CD14-positive monocyte (primary cell): ENCODE data around the gene NKPD1. TPM values are rescaled to one million over a fixed set of nuclear protein-coding genes. Genes with fewer than 3 reads are reported as not detected.

Experiments used
- DNase-seq, 3 donors: peaks; one replicate each; pipeline ENCODE4 v3.0.0-alpha.2; 2011 to 2022
- H2AFZ ChIP-seq: 2 replicates; pipeline ENCODE4 v1.6.0; 2012; ENCODE audit warnings: mild to moderate bottlenecking, low read depth, low read length, inconsistent platforms; ENCODE audit not compliant: insufficient read depth, poor library complexity, severe bottlenecking
- H3K27ac ChIP-seq, 2 donors: 1 replicate in 1 of 2; 2 replicates in 1 of 2; pipeline ENCODE4 v1.5.1; 2012 to 2013; ENCODE audit warnings: low read length in 2 of 2, control low read depth in 1 of 2, inconsistent platforms in 1 of 2, low read depth in 1 of 2, mild to moderate bottlenecking in 1 of 2
- H3K27me3 ChIP-seq, 2 donors: one replicate each; pipeline versions ENCODE4 v1.6.0 to v1.6.1; 2011 to 2013; ENCODE audit warnings: low read length in 2 of 2; ENCODE audit not compliant: control insufficient read depth in 2 of 2, insufficient read depth in 2 of 2
- H3K36me3 ChIP-seq, 2 donors: replicated peaks in 1 of 2; 1 replicate in 1 of 2; 2 replicates in 1 of 2; pipeline versions ENCODE4 v1.5.1 to v1.6.1; 2012 to 2013; ENCODE audit warnings: low read length in 2 of 2, control low read depth in 1 of 2, inconsistent platforms in 1 of 2, mild to moderate bottlenecking in 1 of 2; ENCODE audit not compliant: insufficient read depth in 2 of 2, control insufficient read depth in 1 of 2
- H3K4me1 ChIP-seq, 2 donors: 1 replicate in 1 of 2; 2 replicates in 1 of 2; pipeline versions ENCODE4 v1.5.1 to v1.6.1; 2012 to 2013; ENCODE audit warnings: low read length in 2 of 2, control low read depth in 1 of 2, inconsistent platforms in 1 of 2, mild to moderate bottlenecking in 1 of 2, moderate library complexity in 1 of 2; ENCODE audit not compliant: insufficient read depth in 2 of 2, control insufficient read depth in 1 of 2
- H3K4me2 ChIP-seq: replicated peaks from 2 replicates; pipeline ENCODE3; 2012; ENCODE audit warnings: low read length, moderate library complexity, mild to moderate bottlenecking; ENCODE audit not compliant: poor library complexity, severe bottlenecking; ENCODE audit errors: extremely low read depth
- H3K4me3 ChIP-seq, 3 experiments: fragments of 200-600 bp in 1 of 3; sonication (generic) in 1 of 3; replicated peaks in 1 of 3; 1 replicate in 2 of 3; 2 replicates in 1 of 3; pipeline ENCODE4 v1.5.1; 2011 to 2013; ENCODE audit warnings: low read length in 3 of 3, mild to moderate bottlenecking in 3 of 3, control low read depth in 2 of 3, low read depth in 2 of 3, inconsistent platforms in 1 of 3, moderate library complexity in 1 of 3
- H3K79me2 ChIP-seq: 2 replicates; pipeline ENCODE4 v1.6.0; 2012; ENCODE audit warnings: mild to moderate bottlenecking, control low read depth, inconsistent platforms, low read length, moderate library complexity; ENCODE audit not compliant: insufficient read depth
- H3K9ac ChIP-seq: 2 replicates; pipeline ENCODE4 v1.6.0; 2017; ENCODE audit warnings: low read length, mild to moderate bottlenecking; ENCODE audit not compliant: insufficient read depth, poor library complexity, severe bottlenecking
- H3K9me3 ChIP-seq, 2 donors: replicated peaks in 1 of 2; 1 replicate in 1 of 2; 2 replicates in 1 of 2; pipeline versions ENCODE4 v1.5.1 to v1.6.1; 2012 to 2013; ENCODE audit warnings: low read length in 2 of 2, control low read depth in 1 of 2; ENCODE audit not compliant: control insufficient read depth in 1 of 2, insufficient read depth in 1 of 2
- H4K20me1 ChIP-seq: 2 replicates; pipeline ENCODE4 v1.6.0; 2012; ENCODE audit warnings: mild to moderate bottlenecking, low read length, control low read depth, moderate library complexity; ENCODE audit not compliant: insufficient read depth
- H3K27ac Mint-ChIP-seq, 7 donors: one replicate each; pipeline ENCODE4 v1.8.0; 2020; ENCODE audit warnings: mild to moderate bottlenecking in 7 of 7, mixed read lengths in 7 of 7, moderate library complexity in 6 of 7, inconsistent platforms in 2 of 7
- H3K27me3 Mint-ChIP-seq, 3 donors: one replicate each; pipeline ENCODE4 v1.8.0; 2021 to 2022; ENCODE audit warnings: low read depth in 3 of 3, mild to moderate bottlenecking in 3 of 3, mixed read lengths in 3 of 3, moderate library complexity in 3 of 3, inconsistent platforms in 1 of 3
- H3K36me3 Mint-ChIP-seq, 2 donors: one replicate each; pipeline ENCODE4 v1.8.0; 2020; ENCODE audit warnings: mixed read lengths in 2 of 2, inconsistent platforms in 1 of 2, mild to moderate bottlenecking in 1 of 2
- H3K4me1 Mint-ChIP-seq: one replicate; pipeline ENCODE4 v1.8.0; 2020; ENCODE audit warnings: mild to moderate bottlenecking, mixed read lengths
- H3K4me3 Mint-ChIP-seq, 2 donors: one replicate each; pipeline ENCODE4 v1.8.0; 2020; ENCODE audit warnings: mild to moderate bottlenecking in 2 of 2, mixed read lengths in 2 of 2, moderate library complexity in 1 of 2
- H3K9me3 Mint-ChIP-seq, 7 donors: one replicate each; pipeline ENCODE4 v1.8.0; 2020 to 2022; ENCODE audit warnings: mixed read lengths in 7 of 7, mild to moderate bottlenecking in 6 of 7, moderate library complexity in 6 of 7, inconsistent platforms in 2 of 7
- CTCF ChIP-seq: fragments of 200-600 bp; IDR thresholded peaks from one replicate; pipeline ENCODE4 v1.8.0; 2022; ENCODE audit warnings: antibody characterized with exemption, mild to moderate bottlenecking
- WGBS: methylation state at CpG from one replicate; pipeline ENCODE4 v1.1.5; 2013; ENCODE audit warnings: missing lambda C conversion rate; ENCODE audit not compliant: insufficient coverage; 5-methylcytosine and 5-hydroxymethylcytosine counted together
- intact Hi-C, 2 donors: fragments of 100-400 bp; cut with micrococcal nuclease; formaldehyde crosslinking; loops; one replicate each; pipeline versions ENCODE4 v1.15.0 to v1.15.1; 2023
- polyA plus RNA-seq, 3 donors: library from polyadenylated mRNA; depleted of rRNA in 1 of 3; unstranded in 2 of 3; stranded (reverse) in 1 of 3; fragments of 300-500 nt in 2 of 3; fragments of >200 nt in 1 of 3; fragmentation: Illumina TruSeq in 2 of 3; gene quantifications; 1 replicate in 2 of 3; 2 replicates in 1 of 3; pipeline ENCODE4 v1.2.3, GENCODE V29; 2012 to 2021

NKPD1 gene
- polyA plus RNA-seq, 3 donors = 0.11 TPM; not detected in 2

GRCh38 chr19:45161738-45162607 is 1.2 kb upstream of the NKPD1 start:
- H3K4me1 ChIP-seq = peaks cover 9 to 14% of the 10 kb centered on the region in 2 donors
- H3K9me3 ChIP-seq = no peaks in the 10 kb centered on the region
- H3K9ac ChIP-seq = no peak overlapping the region
- H3K36me3 ChIP-seq = no peaks in the 10 kb centered on the region
- H4K20me1 ChIP-seq = no peaks in the 10 kb centered on the region
- H3K27me3 Mint-ChIP-seq = peaks cover 23 to 50% (median 38%) of the 10 kb centered on the region in 3 donors
- H3K9me3 Mint-ChIP-seq = no peaks in the 10 kb centered on the region
- no peak overlapping the region for H3K4me2 ChIP-seq
- no peak overlapping the region for H3K4me3 Mint-ChIP-seq
- no peak overlapping the region for H3K27ac Mint-ChIP-seq
- no peak overlapping the region for H3K4me3 ChIP-seq
- peaks cover 0 to 6% of the 10 kb centered on the region in 2 donors for H3K27me3 ChIP-seq
- H3K79me2 ChIP-seq = no peaks in the 10 kb centered on the region
- peaks cover 0 to 2% of the 10 kb centered on the region in 2 donors for H3K36me3 Mint-ChIP-seq
- 73% methylated on average over 18 of the region's 32 CpGs for WGBS
- DNase-seq = no peak
- H2AFZ ChIP-seq = no peak overlapping the region
- H3K4me1 Mint-ChIP-seq = peaks cover 14% of the 10 kb centered on the region
- intact Hi-C loops = no loop called here
- TF ChIP-seq CTCF = peak; percentile 5
- no peak overlapping the region for H3K27ac ChIP-seq

GRCh38 chr19:45159971-45160324 is 834 bp downstream of the NKPD1 start:
- no peak overlapping the region for H3K27ac ChIP-seq

More at GRCh38 chr19:45159971-45160324, 834 bp downstream of the NKPD1 start:
- Histone ChIP-seq H2AFZ (no peak overlapping the region), H3K36me3 (no peaks in the 10 kb centered on the region), H3K9me3 (no peaks in the 10 kb centered on the region), H3K9ac (no peak overlapping the region), H4K20me1 (no peaks in the 10 kb centered on the region), H3K4me3 (no peak overlapping the region), H3K79me2 (no peaks in the 10 kb centered on the region), H3K27me3 (peaks cover 0 to 10% of the 10 kb centered on the region in 2 donors), H3K4me2 (no peak overlapping the region), H3K4me1 (peaks cover 8 to 11% of the 10 kb centered on the region in 2 donors)
- peak overlapping the region in 2 of 7 donors; percentile 5 to 69 for H3K27ac Mint-ChIP-seq
- TF ChIP-seq CTCF = no peak
- intact Hi-C loops = no loop called here
- peaks cover 24 to 65% (median 49%) of the 10 kb centered on the region in 3 donors for H3K27me3 Mint-ChIP-seq
- H3K36me3 Mint-ChIP-seq = no peaks in the 10 kb centered on the region
- WGBS = 89% methylated on average over 10 of the region's 10 CpGs
- no peak overlapping the region for H3K4me3 Mint-ChIP-seq
- no peak for DNase-seq
- peaks cover 9% of the 10 kb centered on the region for H3K4me1 Mint-ChIP-seq
- H3K9me3 Mint-ChIP-seq = peaks cover 0 to 4% (median 0%) of the 10 kb centered on the region in 7 donors
